Measurements from ENCODE around the gene FXYD6. TPM values are rescaled to one million over a fixed set of nuclear protein-coding genes. Genes with fewer than 3 reads are reported as not detected.

Gene FXYD6
- total RNA-seq, 6 experiments from 2014 or later: not detected

- Mint-ChIP-seq H3K9me3 (no peaks in the 10 kb centered on the region), H3K27me3 (ENCODE audit: insufficient read depth) (peaks cover 34% of the 10 kb centered on the region), H3K4me3 (no peak overlapping the region), H3K4me1 (ENCODE audit: low read depth) (no peaks in the 10 kb centered on the region), H3K27ac (no peak overlapping the region), H3K36me3 (ENCODE audit: low read depth) (no peaks in the 10 kb centered on the region)
- peak; percentile 42 for DNase-seq
- peak; percentile 64 for TF ChIP-seq CTCF (IDR thresholded peaks at IDR 0.05)
Measured at GRCh38 chr11:117809236-117810055, 67.0 kb downstream of the FXYD6 start.

GRCh38 chr11:117808784-117809183 lies 67.7 kb downstream of the FXYD6 start:
- H3K27ac Mint-ChIP-seq: no peak overlapping the region
- no peak overlapping the region for H3K4me3 Mint-ChIP-seq
- no peak for DNase-seq
- no peaks in the 10 kb centered on the region for H3K4me1 Mint-ChIP-seq (ENCODE audit: low read depth)
- TF ChIP-seq CTCF (IDR thresholded peaks at IDR 0.05): no peak
- no peaks in the 10 kb centered on the region for H3K36me3 Mint-ChIP-seq (ENCODE audit: low read depth)
- no peaks in the 10 kb centered on the region for H3K9me3 Mint-ChIP-seq
- H3K27me3 Mint-ChIP-seq (ENCODE audit: insufficient read depth): peaks cover 35% of the 10 kb centered on the region

GRCh38 chr11:117807482-117808327 lies 68.8 kb downstream of the FXYD6 start:
- H3K4me1 Mint-ChIP-seq (ENCODE audit: low read depth): no peaks in the 10 kb centered on the region
- peak; percentile 35 for DNase-seq
- peak; percentile 95 for TF ChIP-seq CTCF (IDR thresholded peaks at IDR 0.05)
- H3K36me3 Mint-ChIP-seq (ENCODE audit: low read depth): no peaks in the 10 kb centered on the region
- H3K27me3 Mint-ChIP-seq (ENCODE audit: insufficient read depth): peaks cover 42% of the 10 kb centered on the region
- no peak overlapping the region for H3K4me3 Mint-ChIP-seq
- no peak overlapping the region for H3K27ac Mint-ChIP-seq
- no peaks in the 10 kb centered on the region for H3K9me3 Mint-ChIP-seq

GRCh38 chr11:117806846-117807245 lies 69.6 kb downstream of the FXYD6 start:
- H3K36me3 Mint-ChIP-seq (ENCODE audit: low read depth): no peaks in the 10 kb centered on the region
- no peak overlapping the region for H3K4me3 Mint-ChIP-seq
- no peak for TF ChIP-seq CTCF (IDR thresholded peaks at IDR 0.05)
- H3K27me3 Mint-ChIP-seq (ENCODE audit: insufficient read depth): peaks cover 42% of the 10 kb centered on the region
- no peaks in the 10 kb centered on the region for H3K4me1 Mint-ChIP-seq (ENCODE audit: low read depth)
- DNase-seq: no peak
- H3K27ac Mint-ChIP-seq: no peak overlapping the region
- H3K9me3 Mint-ChIP-seq: no peaks in the 10 kb centered on the region

GRCh38 chr11:117805045-117805444 lies 71.4 kb downstream of the FXYD6 start:
- Mint-ChIP-seq H3K4me3 (no peak overlapping the region), H3K36me3 (ENCODE audit: low read depth) (no peaks in the 10 kb centered on the region), H3K9me3 (no peaks in the 10 kb centered on the region), H3K27ac (no peak overlapping the region), H3K27me3 (ENCODE audit: insufficient read depth) (peaks cover 33% of the 10 kb centered on the region), H3K4me1 (ENCODE audit: low read depth) (no peaks in the 10 kb centered on the region)
- DNase-seq: no peak
- no peak for TF ChIP-seq CTCF (IDR thresholded peaks at IDR 0.05)

All from HFFc6 (cell line).